Measurements from ENCODE around the gene CCK. TPM values are rescaled to one million over a fixed set of nuclear protein-coding genes. Genes with fewer than 3 reads are reported as not detected.

The CCK gene
- total and polyA plus RNA-seq, 8 donors, result 0.87 to 68.3 (median 1.5) TPM; not detected in 5

DNA sequence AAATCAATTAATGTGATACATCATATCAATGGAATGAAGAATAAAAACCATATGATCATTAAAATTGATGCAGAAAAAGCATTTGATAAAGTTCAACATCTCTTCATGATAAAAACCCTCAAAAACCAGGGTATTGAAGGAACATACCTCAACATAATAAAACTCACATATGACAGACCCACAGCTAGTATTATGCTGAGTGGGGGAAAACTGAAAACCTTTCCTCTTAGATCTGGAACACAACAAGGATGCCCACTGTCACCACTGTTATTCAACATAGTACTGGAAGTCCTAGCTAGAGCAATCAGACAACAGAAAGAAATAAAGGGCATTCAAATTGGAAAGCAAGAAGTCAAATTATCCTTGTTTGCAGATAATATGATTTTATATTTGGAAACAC, 30.5 kb downstream of the CCK start:
- no peak for TF ChIP-seq EP300 (IDR thresholded peaks at IDR 0.05)
- TF ChIP-seq POLR2AphosphoS5 (IDR thresholded peaks at IDR 0.05), result no peak
- TF ChIP-seq POLR2A (IDR thresholded peaks at IDR 0.05), result no peak
- TF ChIP-seq, protein P1, sequence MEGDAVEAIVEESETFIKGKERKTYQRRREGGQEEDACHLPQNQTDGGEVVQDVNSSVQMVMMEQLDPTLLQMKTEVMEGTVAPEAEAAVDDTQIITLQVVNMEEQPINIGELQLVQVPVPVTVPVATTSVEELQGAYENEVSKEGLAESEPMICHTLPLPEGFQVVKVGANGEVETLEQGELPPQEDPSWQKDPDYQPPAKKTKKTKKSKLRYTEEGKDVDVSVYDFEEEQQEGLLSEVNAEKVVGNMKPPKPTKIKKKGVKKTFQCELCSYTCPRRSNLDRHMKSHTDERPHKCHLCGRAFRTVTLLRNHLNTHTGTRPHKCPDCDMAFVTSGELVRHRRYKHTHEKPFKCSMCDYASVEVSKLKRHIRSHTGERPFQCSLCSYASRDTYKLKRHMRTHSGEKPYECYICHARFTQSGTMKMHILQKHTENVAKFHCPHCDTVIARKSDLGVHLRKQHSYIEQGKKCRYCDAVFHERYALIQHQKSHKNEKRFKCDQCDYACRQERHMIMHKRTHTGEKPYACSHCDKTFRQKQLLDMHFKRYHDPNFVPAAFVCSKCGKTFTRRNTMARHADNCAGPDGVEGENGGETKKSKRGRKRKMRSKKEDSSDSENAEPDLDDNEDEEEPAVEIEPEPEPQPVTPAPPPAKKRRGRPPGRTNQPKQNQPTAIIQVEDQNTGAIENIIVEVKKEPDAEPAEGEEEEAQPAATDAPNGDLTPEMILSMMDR (IDR thresholded peaks at IDR 0.05), result no peak
- intact Hi-C loops (cut with DNase I; ENCODE audit: low total_unique reads), result no loop called here
- no peaks in the 10 kb centered on the region for H3K36me3 ChIP-seq
- no peak for DNase-seq
- H3K4me1 ChIP-seq, result peaks cover 0 to 8% (median 4%) of the 10 kb centered on the region in 4 donors
- H3K27ac ChIP-seq, result no peak overlapping the region
- peaks cover 0 to 16% (median 12%) of the 10 kb centered on the region in 4 donors for H3K9me3 ChIP-seq
- H3K27me3 ChIP-seq, result peaks cover 0 to 19% (median 0%) of the 10 kb centered on the region in 3 donors
- H3K4me3 ChIP-seq, result no peak overlapping the region

DNA sequence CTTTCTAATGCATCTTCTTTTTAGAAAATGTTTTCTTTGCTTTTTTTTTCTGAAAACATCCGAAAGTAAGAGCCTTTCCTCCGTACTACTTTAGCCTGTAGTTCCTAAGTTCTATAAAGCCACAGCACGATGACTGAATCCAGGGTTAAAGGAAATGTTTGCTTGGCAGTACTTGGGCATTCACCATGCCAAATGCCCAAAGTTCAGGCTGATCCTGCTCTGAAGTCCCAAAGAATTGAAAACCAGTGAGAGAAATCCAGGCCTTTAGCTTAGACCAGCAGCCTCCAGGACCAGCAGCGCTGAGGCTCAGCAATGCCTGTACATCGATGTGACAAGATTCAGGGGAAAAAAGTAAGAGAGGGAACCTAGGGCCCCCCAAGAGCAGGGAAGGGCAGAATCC, 35.1 kb downstream of the CCK start:
- TF ChIP-seq POLR2AphosphoS5 (IDR thresholded peaks at IDR 0.05), result no peak
- TF ChIP-seq EP300 (IDR thresholded peaks at IDR 0.05), result no peak
- TF ChIP-seq, protein P1 (IDR thresholded peaks at IDR 0.05), result no peak
- intact Hi-C loops (cut with DNase I; ENCODE audit: low total_unique reads), result no loop called here
- 46 to 73% (median 53%) methylated on average over 5 of the region's 5 CpGs for WGBS, 5 donors
- H3K27me3 ChIP-seq, result peaks cover 0 to 13% (median 0%) of the 10 kb centered on the region in 3 donors
- H3K4me3 ChIP-seq, result no peak overlapping the region
- H3K36me3 ChIP-seq, result peaks cover 0 to 5% (median 0%) of the 10 kb centered on the region in 4 donors
- DNase-seq, result no peak
- no peak overlapping the region for H3K27ac ChIP-seq
- no peaks in the 10 kb centered on the region for H3K9me3 ChIP-seq
- H3K4me1 ChIP-seq, result peaks cover 0 to 19% (median 14%) of the 10 kb centered on the region in 4 donors

DNA sequence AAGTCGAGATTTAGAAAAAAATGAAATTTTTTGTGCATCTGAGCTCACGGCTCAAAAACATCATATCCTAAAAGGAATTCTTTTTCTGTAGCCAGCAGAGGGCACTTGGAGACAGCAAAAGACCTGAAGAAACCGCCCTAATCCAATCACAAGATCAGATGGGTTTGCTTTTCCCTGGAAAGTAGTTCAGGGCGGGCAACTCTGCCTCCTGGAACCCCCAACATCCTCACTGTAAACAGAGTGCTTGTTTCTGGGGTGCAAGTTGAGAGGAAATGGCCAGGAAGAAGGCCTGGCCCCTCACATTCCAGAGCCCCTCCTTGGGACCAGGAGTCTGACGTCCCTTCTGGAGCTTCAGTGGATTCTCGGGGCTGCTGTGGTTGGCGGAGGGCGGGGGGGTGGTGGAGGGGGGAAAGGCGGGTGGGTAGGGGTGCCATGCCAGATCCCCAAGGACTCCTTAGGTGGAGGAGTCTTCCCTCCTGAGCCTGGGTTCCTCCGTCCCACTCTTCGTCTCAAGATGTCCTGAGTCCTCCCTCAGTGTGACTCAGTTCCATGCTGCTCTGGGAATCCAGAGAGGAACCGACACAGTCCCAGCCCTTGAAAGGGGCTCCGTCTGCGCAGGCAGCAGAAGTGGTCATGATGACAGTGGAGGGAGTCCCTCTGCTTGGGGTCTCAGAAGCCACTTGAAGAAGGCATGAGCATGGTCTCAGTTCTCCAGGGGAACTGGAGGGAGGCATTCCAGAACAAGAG, 35.9 kb downstream of the CCK start:
- Histone ChIP-seq H3K27me3 (peaks cover 0 to 13% (median 0%) of the 10 kb centered on the region in 3 donors), H3K4me3 (peak overlapping the region in 1 of 4 donors; percentile 14), H3K36me3 (peaks cover 0 to 12% (median 3%) of the 10 kb centered on the region in 4 donors), H3K27ac (no peak overlapping the region), H3K9me3 (no peaks in the 10 kb centered on the region), H3K4me1 (peaks cover 0 to 19% (median 15%) of the 10 kb centered on the region in 4 donors)
- no peak for TF ChIP-seq EP300 (IDR thresholded peaks at IDR 0.05)
- no peak for TF ChIP-seq POLR2A (IDR thresholded peaks at IDR 0.05)
- TF ChIP-seq, protein P1 (IDR thresholded peaks at IDR 0.05), result peak in 4 of 7 experiments; percentile 28 to 51 (median 40)
- peak in 1 of 2 donors; percentile 70 for DNase-seq
- 32 to 46% (median 41%) methylated on average over 11 to 14 of the region's 14 CpGs for WGBS, 5 donors
- intact Hi-C loops (cut with DNase I; ENCODE audit: low total_unique reads), result loop anchor here (5.0 kb wide), 1 partner anchor 212 kb away; no protein-coding TSS in a partner anchor

DNA sequence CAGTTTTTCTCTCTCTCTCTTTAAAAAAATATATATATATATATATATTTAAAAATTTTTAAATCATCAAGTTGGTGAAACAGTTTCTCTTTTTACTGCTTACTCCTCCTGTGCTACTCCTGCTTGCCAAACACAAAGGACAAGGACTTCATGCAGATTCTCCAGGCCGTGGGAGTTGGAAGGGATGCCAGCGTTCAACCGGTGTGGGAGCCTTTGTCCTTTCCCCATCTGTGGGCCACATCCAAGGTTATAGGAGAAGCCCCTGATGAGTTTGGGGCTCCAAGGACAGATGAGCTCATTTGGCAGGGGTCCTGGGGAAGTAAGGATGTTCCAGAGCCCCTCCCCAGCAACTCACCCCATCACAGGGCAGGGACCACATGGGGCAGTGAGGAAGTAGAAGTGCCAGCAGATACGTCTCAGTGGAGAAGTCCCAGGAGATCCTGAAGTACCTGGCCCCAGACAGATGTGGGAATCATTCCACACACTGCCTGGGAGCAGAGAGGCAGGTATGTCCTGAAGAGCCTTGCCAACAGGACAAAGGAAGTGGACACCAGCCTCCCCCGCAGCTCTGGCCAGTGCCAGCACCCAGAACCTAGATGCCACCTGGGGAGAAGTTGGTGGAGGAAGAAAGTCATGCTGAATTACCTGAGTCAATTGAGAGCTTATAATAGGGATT, 36.6 kb downstream of the CCK start:
- WGBS, 5 donors, result 55 to 64% (median 63%) methylated on average over 5 of the region's 5 CpGs
- DNase-seq, result no peak
- Histone ChIP-seq H3K4me1 (peaks cover 0 to 21% (median 17%) of the 10 kb centered on the region in 4 donors), H3K4me3 (no peak overlapping the region), H3K27ac (no peak overlapping the region), H3K27me3 (peaks cover 0 to 6% (median 0%) of the 10 kb centered on the region in 3 donors), H3K9me3 (no peaks in the 10 kb centered on the region), H3K36me3 (peaks cover 1 to 19% (median 9%) of the 10 kb centered on the region in 4 donors)
- intact Hi-C loops (cut with DNase I; ENCODE audit: low total_unique reads), result loop anchor here (5.0 kb wide), 1 partner anchor 213 kb away; no protein-coding TSS in a partner anchor
- TF ChIP-seq POLR2AphosphoS5 (IDR thresholded peaks at IDR 0.05) (no peak), EP300 (IDR thresholded peaks at IDR 0.05) (no peak), POLR2A (IDR thresholded peaks at IDR 0.05) (no peak)
- TF ChIP-seq, protein P1 (IDR thresholded peaks at IDR 0.05), result no peak

Data from stomach (tissue), 9 donors.